OCI-LY1 (cell line): ENCODE measurements around the gene ASB13.

Experiments
- H2AFZ ChIP-seq: fragments of 200-600 bp; sonication (generic), shearing (Covaris generic); 2 replicates; pipeline ENCODE4 v1.6.0; 2014; ENCODE audit warnings: antibody characterized with exemption, mild to moderate bottlenecking, low read length
- H3F3A ChIP-seq: fragments of 200-600 bp; sonication (generic), shearing (Covaris generic); 2 replicates; pipeline ENCODE4 v1.6.0; 2014; ENCODE audit warnings: mild to moderate bottlenecking, antibody characterized with exemption, low read length, moderate library complexity; ENCODE audit not compliant: insufficient read depth
- H3K27ac ChIP-seq: fragments of 200-600 bp; sonication (generic); 2 replicates; pipeline ENCODE4 v1.5.1; 2014; ENCODE audit warnings: low read length, mixed run types, mild to moderate bottlenecking, low read depth; ENCODE audit not compliant: poor library complexity, severe bottlenecking
- H3K27me3 ChIP-seq: fragments of 200-600 bp; sonication (generic); 2 replicates; pipeline ENCODE4 v1.6.0; 2014; ENCODE audit warnings: antibody characterized with exemption, mild to moderate bottlenecking, low read length, moderate library complexity; ENCODE audit not compliant: insufficient read depth
- H3K36me3 ChIP-seq: fragments of 200-600 bp; sonication (generic); 2 replicates; pipeline ENCODE4 v1.6.1; 2014; ENCODE audit warnings: mild to moderate bottlenecking, antibody characterized with exemption, low read length, moderate library complexity, mixed read lengths; ENCODE audit not compliant: insufficient read depth
- H3K4me1 ChIP-seq: fragments of 200-600 bp; sonication (generic); 2 replicates; pipeline ENCODE4 v1.5.1; 2014; ENCODE audit warnings: mild to moderate bottlenecking, low read length, moderate library complexity; ENCODE audit not compliant: insufficient read depth, severe bottlenecking
- H3K4me2 ChIP-seq: fragments of 200-600 bp; sonication (generic), shearing (Covaris generic); 2 replicates; pipeline ENCODE4 v1.6.1; 2014; ENCODE audit warnings: low read length
- H3K4me3 ChIP-seq: fragments of 200-600 bp; sonication (generic); 2 replicates; pipeline ENCODE4 v1.5.1; 2014; ENCODE audit warnings: low read length, low read depth, mild to moderate bottlenecking, mixed read lengths; ENCODE audit not compliant: poor library complexity, severe bottlenecking
- H3K79me2 ChIP-seq: fragments of 200-600 bp; shearing (Covaris generic); 2 replicates; pipeline ENCODE4 v1.6.1; 2016; ENCODE audit warnings: mixed run types, low read length, mixed read lengths; ENCODE audit not compliant: insufficient read depth
- H3K9ac ChIP-seq: fragments of 200-600 bp; sonication (generic), shearing (Covaris generic); 2 replicates; pipeline ENCODE4 v1.6.1; 2014; ENCODE audit warnings: mild to moderate bottlenecking, low read length, mixed read lengths
- H3K9me2 ChIP-seq: fragments of 200-600 bp; sonication (generic), shearing (Covaris generic); 2 replicates; pipeline ENCODE4 v1.6.1; 2014; ENCODE audit warnings: low read depth, mild to moderate bottlenecking, low read length, mixed read lengths
- H3K9me3 ChIP-seq: fragments of 200-600 bp; shearing (Covaris generic); 2 replicates; pipeline ENCODE4 v1.6.1; 2014; ENCODE audit warnings: low read length, mixed read lengths
- H4K20me1 ChIP-seq: fragments of 200-600 bp; sonication (generic), shearing (Covaris generic); 2 replicates; pipeline ENCODE4 v1.6.0; 2016; ENCODE audit warnings: mild to moderate bottlenecking, low read length; ENCODE audit not compliant: insufficient read depth
- EZH2 ChIP-seq: fragments of 200-600 bp; sonication (generic), shearing (Covaris generic); IDR thresholded peaks from 2 replicates; pipeline ENCODE4 v1.8.0; 2017; ENCODE audit warnings: borderline replicate concordance, mixed run types, mild to moderate bottlenecking, antibody characterized with exemption, low read length, moderate library complexity, mixed read lengths
- TF ChIP-seq, protein P1 (sequence below): fragments of 200-600 bp; sonication (generic), shearing (Covaris generic); IDR thresholded peaks from 2 replicates; pipeline ENCODE4 v1.5.1; 2017; ENCODE audit warnings: mild to moderate bottlenecking, antibody characterized with exemption, low read length, moderate library complexity, mixed read lengths

Gene ASB13

GRCh38 chr10:5709865-5710264 is 43.5 kb upstream of the ASB13 start:
- no peak overlapping the region for H3K4me3 ChIP-seq
- no peaks in the 10 kb centered on the region for H3K27me3 ChIP-seq
- no peak overlapping the region for H3K4me2 ChIP-seq
- no peaks in the 10 kb centered on the region for H3K9me3 ChIP-seq
- H3K9ac ChIP-seq, result no peak overlapping the region
- H3K27ac ChIP-seq, result no peak overlapping the region
- no peak overlapping the region for H2AFZ ChIP-seq
- H3K4me1 ChIP-seq, result peaks cover 43% of the 10 kb centered on the region
- peaks cover 11% of the 10 kb centered on the region; the same call in 1 of the 2 replicates for H3K36me3 ChIP-seq
- H3K79me2 ChIP-seq, result peaks cover 43% of the 10 kb centered on the region
- H3K9me2 ChIP-seq, result no peaks in the 10 kb centered on the region
- TF ChIP-seq, protein P1, sequence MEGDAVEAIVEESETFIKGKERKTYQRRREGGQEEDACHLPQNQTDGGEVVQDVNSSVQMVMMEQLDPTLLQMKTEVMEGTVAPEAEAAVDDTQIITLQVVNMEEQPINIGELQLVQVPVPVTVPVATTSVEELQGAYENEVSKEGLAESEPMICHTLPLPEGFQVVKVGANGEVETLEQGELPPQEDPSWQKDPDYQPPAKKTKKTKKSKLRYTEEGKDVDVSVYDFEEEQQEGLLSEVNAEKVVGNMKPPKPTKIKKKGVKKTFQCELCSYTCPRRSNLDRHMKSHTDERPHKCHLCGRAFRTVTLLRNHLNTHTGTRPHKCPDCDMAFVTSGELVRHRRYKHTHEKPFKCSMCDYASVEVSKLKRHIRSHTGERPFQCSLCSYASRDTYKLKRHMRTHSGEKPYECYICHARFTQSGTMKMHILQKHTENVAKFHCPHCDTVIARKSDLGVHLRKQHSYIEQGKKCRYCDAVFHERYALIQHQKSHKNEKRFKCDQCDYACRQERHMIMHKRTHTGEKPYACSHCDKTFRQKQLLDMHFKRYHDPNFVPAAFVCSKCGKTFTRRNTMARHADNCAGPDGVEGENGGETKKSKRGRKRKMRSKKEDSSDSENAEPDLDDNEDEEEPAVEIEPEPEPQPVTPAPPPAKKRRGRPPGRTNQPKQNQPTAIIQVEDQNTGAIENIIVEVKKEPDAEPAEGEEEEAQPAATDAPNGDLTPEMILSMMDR, result no peak
- TF ChIP-seq EZH2, result no peak
- H4K20me1 ChIP-seq, result no peaks in the 10 kb centered on the region
- no peaks in the 10 kb centered on the region; the same call in 1 of the 2 replicates for H3F3A ChIP-seq

DNA sequence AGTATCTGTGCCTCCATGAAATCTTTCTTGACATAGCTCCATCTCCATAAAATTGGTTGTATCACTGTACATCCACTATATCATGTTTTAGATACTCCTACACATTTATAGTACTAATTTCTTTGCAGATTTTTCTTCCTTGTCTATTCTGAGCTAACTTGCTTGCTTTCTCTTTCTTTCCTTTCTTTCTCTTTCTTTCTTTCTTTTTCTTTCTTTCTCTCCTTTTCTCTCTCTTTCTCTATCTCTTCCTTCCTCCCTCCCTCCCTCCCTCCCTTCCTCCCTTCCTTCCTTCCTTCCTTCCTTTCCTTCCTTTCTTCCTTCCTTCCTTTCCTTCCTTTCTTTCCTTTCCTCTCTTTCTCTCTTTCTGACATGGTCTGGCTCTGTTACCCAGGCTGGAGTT is 42.0 kb upstream of the ASB13 start:
- no peak overlapping the region for H3K4me2 ChIP-seq
- H3K4me1 ChIP-seq, result peaks cover 40% of the 10 kb centered on the region
- H4K20me1 ChIP-seq, result no peaks in the 10 kb centered on the region

GRCh38 chr10:5698062-5698461 is 31.7 kb upstream of the ASB13 start:
- H4K20me1 ChIP-seq, result no peaks in the 10 kb centered on the region
- H3K4me1 ChIP-seq, result peaks cover 46% of the 10 kb centered on the region
- H3K79me2 ChIP-seq, result peaks cover 94% of the 10 kb centered on the region
- H2AFZ ChIP-seq, result no peak overlapping the region
- peaks cover 3% of the 10 kb centered on the region; the same call in 1 of the 2 replicates for H3K9me3 ChIP-seq
- H3F3A ChIP-seq, result no peaks in the 10 kb centered on the region
- H3K9ac ChIP-seq, result no peak overlapping the region
- H3K36me3 ChIP-seq, result peaks cover 27% of the 10 kb centered on the region; the same call in 1 of the 2 replicates
- H3K4me3 ChIP-seq, result no peak overlapping the region
- H3K4me2 ChIP-seq, result no peak overlapping the region
- TF ChIP-seq EZH2, result no peak
- TF ChIP-seq, protein P1, result no peak
- H3K27ac ChIP-seq, result no peak overlapping the region
- H3K9me2 ChIP-seq, result no peaks in the 10 kb centered on the region
- no peaks in the 10 kb centered on the region for H3K27me3 ChIP-seq

More for the DNA sequence above, 42.0 kb upstream of the ASB13 start:
- no peak for TF ChIP-seq EZH2
- TF ChIP-seq, protein P1, result no peak
- Histone ChIP-seq H3K9me2 (no peaks in the 10 kb centered on the region), H3K79me2 (peaks cover 51% of the 10 kb centered on the region), H3K9ac (no peak overlapping the region), H2AFZ (no peak overlapping the region), H3K36me3 (peaks cover 11% of the 10 kb centered on the region; the same call in 1 of the 2 replicates), H3F3A (no peaks in the 10 kb centered on the region; the same call in 1 of the 2 replicates), H3K27ac (no peak overlapping the region), H3K9me3 (no peaks in the 10 kb centered on the region), H3K27me3 (no peaks in the 10 kb centered on the region), H3K4me3 (no peak overlapping the region)
